Measurements from ENCODE around the gene MAGI3. TPM values are rescaled to one million over a fixed set of nuclear protein-coding genes. Genes with fewer than 3 reads are reported as not detected.

MAGI3 gene
- total RNA-seq, 1 experiment from 2014 or later: 7.2 TPM

DNA sequence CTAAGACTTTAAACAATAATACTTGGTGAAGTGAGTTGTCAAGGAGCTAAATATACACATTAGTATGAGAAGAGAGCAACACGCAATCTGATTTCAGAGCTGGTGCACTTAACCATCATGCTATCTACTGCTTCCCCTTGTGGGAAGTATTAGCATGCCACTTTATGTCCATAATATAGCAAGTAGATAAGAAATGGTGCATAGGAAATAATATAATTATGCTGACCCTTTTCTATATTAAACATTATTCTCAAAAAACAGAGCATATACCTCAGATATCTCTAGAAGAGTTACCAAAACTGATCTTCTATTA, 63.4 kb downstream of the MAGI3 start:
- ChIA-PET CTCF (interaction anchor here (0.5 to 1.8 kb wide), 4 partner anchors 57 to 381 kb away, joined by 3 to 6 read pairs (median 5); partner anchors contain the start of gene LRIG2), POLR2A (ENCODE audit: unreplicated experiment) (interaction anchor here (0.6 kb wide), 1 partner anchor 46 kb away, joined by 3 read pairs; no protein-coding TSS in a partner anchor)
- Histone ChIP-seq H3K36me3 (ENCODE audit: low read depth, low read length) (no peaks in the 10 kb centered on the region), H3K9me3 (ENCODE audit: low read length) (no peaks in the 10 kb centered on the region), H2AFZ (ENCODE audit: low read length) (no peak overlapping the region), H3K9me2 (replicated peaks; ENCODE audit: low read length) (no peaks in the 10 kb centered on the region), H3K27ac (ENCODE audit: low read length) (no peak overlapping the region), H3F3A (ENCODE audit: low read length, unreplicated experiment) (peaks cover 10% of the 10 kb centered on the region), H3K79me2 (ENCODE audit: low read length) (peaks cover 29% of the 10 kb centered on the region), H3K4me3 (ENCODE audit: low read length) (no peak overlapping the region), H3K9ac (ENCODE audit: low read length) (no peak overlapping the region), H3K27me3 (ENCODE audit: low read length) (no peaks in the 10 kb centered on the region), H3K4me1 (ENCODE audit: insufficient read depth, low read length) (peaks cover 29% of the 10 kb centered on the region), H3K4me2 (ENCODE audit: low read length) (no peak overlapping the region), H4K20me1 (ENCODE audit: low read length) (0 out of 2 replicates have a peak, but pooled peaks cover 3% of the 10 kb centered on the region)
- DNase-seq: peak; percentile 15
- intact Hi-C loops (cut with micrococcal nuclease): loop anchor here (1.0 to 2.0 kb wide), 3 partner anchors 63 to 313 kb away; partner anchors contain the start of gene MAGI3
- no TSS peak for BruUV-seq (replicated peaks)
- TF ChIP-seq, protein P1, sequence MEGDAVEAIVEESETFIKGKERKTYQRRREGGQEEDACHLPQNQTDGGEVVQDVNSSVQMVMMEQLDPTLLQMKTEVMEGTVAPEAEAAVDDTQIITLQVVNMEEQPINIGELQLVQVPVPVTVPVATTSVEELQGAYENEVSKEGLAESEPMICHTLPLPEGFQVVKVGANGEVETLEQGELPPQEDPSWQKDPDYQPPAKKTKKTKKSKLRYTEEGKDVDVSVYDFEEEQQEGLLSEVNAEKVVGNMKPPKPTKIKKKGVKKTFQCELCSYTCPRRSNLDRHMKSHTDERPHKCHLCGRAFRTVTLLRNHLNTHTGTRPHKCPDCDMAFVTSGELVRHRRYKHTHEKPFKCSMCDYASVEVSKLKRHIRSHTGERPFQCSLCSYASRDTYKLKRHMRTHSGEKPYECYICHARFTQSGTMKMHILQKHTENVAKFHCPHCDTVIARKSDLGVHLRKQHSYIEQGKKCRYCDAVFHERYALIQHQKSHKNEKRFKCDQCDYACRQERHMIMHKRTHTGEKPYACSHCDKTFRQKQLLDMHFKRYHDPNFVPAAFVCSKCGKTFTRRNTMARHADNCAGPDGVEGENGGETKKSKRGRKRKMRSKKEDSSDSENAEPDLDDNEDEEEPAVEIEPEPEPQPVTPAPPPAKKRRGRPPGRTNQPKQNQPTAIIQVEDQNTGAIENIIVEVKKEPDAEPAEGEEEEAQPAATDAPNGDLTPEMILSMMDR (conservative IDR thresholded peaks at IDR 0.05; ENCODE audit: low read depth, low read length): 0 out of 2 replicates have a peak, but pooled peaks have one; percentile 17
- TF ChIP-seq EZH2phosphoT487 (IDR thresholded peaks at IDR 0.05; ENCODE audit: borderline replicate concordance, low read length): no peak
- ATAC-seq: no peak

DNA sequence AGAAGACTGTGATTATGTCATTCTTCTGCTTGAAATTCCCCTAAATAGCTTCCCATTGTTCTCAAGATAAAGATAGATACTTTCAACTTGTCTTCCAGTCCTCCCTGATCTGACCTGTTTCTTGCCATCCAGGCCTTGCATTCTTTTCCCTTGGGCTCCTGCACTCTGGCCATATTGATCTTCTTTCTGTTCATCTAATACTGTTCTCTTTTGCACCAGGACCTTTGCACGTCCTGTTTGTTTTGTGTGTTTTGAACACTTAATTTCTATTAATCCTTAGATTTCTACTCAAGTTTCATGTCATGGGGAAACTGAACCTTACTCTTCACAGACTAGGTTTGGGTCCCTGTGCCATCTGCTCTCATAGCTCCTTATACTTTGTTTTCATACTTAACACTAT, 65.1 kb downstream of the MAGI3 start:
- ChIA-PET CTCF (no interaction called here), POLR2A (ENCODE audit: unreplicated experiment) (interaction anchor here (0.6 to 0.7 kb wide), 2 partner anchors 98 to 424 kb away, joined by 3 to 5 read pairs; no protein-coding TSS in a partner anchor)
- H3K9me2 ChIP-seq (replicated peaks; ENCODE audit: low read length): no peaks in the 10 kb centered on the region; the same call in 1 of the 2 replicates
- H4K20me1 ChIP-seq (ENCODE audit: low read length): 0 out of 2 replicates have a peak, but pooled peaks cover 3% of the 10 kb centered on the region
- H3K36me3 ChIP-seq (ENCODE audit: low read depth, low read length): no peaks in the 10 kb centered on the region
- intact Hi-C loops (cut with micrococcal nuclease): loop anchor here (5.0 kb wide), 1 partner anchor 133 kb away; no protein-coding TSS in a partner anchor
- no peak overlapping the region for H3K9ac ChIP-seq (ENCODE audit: low read length)
- no peak overlapping the region for H2AFZ ChIP-seq (ENCODE audit: low read length)
- H3K27me3 ChIP-seq (ENCODE audit: low read length): no peaks in the 10 kb centered on the region
- no peaks in the 10 kb centered on the region for H3K9me3 ChIP-seq (ENCODE audit: low read length)
- no peak overlapping the region for H3K4me2 ChIP-seq (ENCODE audit: low read length)
- H3K4me3 ChIP-seq (ENCODE audit: low read length): no peak overlapping the region
- no TSS peak for BruUV-seq (replicated peaks)
- H3K4me1 ChIP-seq (ENCODE audit: insufficient read depth, low read length): peaks cover 36% of the 10 kb centered on the region
- DNase-seq (no peak), ATAC-seq (no peak)
- peaks cover 10% of the 10 kb centered on the region for H3F3A ChIP-seq (ENCODE audit: low read length, unreplicated experiment)
- peak overlapping the region; percentile 93; the same call in 1 of the 2 replicates for H3K27ac ChIP-seq (ENCODE audit: low read length)
- H3K79me2 ChIP-seq (ENCODE audit: low read length): peaks cover 39% of the 10 kb centered on the region
- TF ChIP-seq EZH2 (IDR thresholded peaks at IDR 0.05; ENCODE audit: low read length, unreplicated experiment) (no peak), EZH2phosphoT487 (IDR thresholded peaks at IDR 0.05; ENCODE audit: borderline replicate concordance, low read length) (no peak)

DNA sequence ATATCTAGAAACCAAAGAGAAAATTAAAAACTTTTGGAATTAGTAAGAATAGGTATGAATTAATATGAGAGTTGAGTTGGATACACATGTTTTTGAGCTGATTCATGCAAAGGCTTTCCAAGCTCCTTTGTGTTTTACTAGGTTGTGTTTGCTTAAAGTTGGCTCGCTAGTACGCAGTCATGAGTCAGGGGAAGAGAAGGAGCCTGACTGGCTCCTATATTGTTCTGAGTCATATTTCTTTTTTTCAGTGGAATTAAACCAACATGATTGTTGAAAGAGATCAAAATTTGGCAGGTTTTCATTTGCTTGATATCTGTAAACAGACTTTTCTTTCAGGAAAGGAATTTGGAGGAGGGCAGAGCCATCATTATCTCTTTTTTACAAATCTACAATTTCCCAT, 66.7 kb downstream of the MAGI3 start:
- TF ChIP-seq, protein P1 (conservative IDR thresholded peaks at IDR 0.05; ENCODE audit: low read depth, low read length): no peak
- TF ChIP-seq EZH2phosphoT487 (IDR thresholded peaks at IDR 0.05; ENCODE audit: borderline replicate concordance, low read length): no peak
- TF ChIP-seq EZH2 (IDR thresholded peaks at IDR 0.05; ENCODE audit: low read length, unreplicated experiment): no peak
- H4K20me1 ChIP-seq (ENCODE audit: low read length): 0 out of 2 replicates have a peak, but pooled peaks cover 3% of the 10 kb centered on the region
- peak overlapping the region; percentile 93 for H3K27ac ChIP-seq (ENCODE audit: low read length)
- peaks cover 36% of the 10 kb centered on the region for H3K4me1 ChIP-seq (ENCODE audit: insufficient read depth, low read length)
- peaks cover 10% of the 10 kb centered on the region for H3F3A ChIP-seq (ENCODE audit: low read length, unreplicated experiment)
- H3K9me2 ChIP-seq (replicated peaks; ENCODE audit: low read length): no peaks in the 10 kb centered on the region; the same call in 1 of the 2 replicates
- intact Hi-C loops (cut with micrococcal nuclease): loop anchor here (1.0 to 5.0 kb wide), 4 partner anchors 82 to 217 kb away; no protein-coding TSS in a partner anchor
- H2AFZ ChIP-seq (ENCODE audit: low read length): no peak overlapping the region
- CTCF ChIA-PET: interaction anchor here (0.6 kb wide), 3 partner anchors 68 to 384 kb away, joined by 3 to 4 read pairs (median 3); partner anchors contain the start of gene LRIG2
- peaks cover 39% of the 10 kb centered on the region for H3K79me2 ChIP-seq (ENCODE audit: low read length)
- BruUV-seq (replicated peaks): no TSS peak
- no peaks in the 10 kb centered on the region for H3K9me3 ChIP-seq (ENCODE audit: low read length)
- POLR2A ChIA-PET (ENCODE audit: unreplicated experiment): interaction anchor here (0.5 to 0.7 kb wide), 3 partner anchors 16 to 950 kb away, joined by 3 to 10 read pairs (median 3); no protein-coding TSS in a partner anchor
- H3K36me3 ChIP-seq (ENCODE audit: low read depth, low read length): no peaks in the 10 kb centered on the region
- H3K4me3 ChIP-seq (ENCODE audit: low read length): peak overlapping the region; percentile 57
- H3K27me3 ChIP-seq (ENCODE audit: low read length): no peaks in the 10 kb centered on the region
- H3K9ac ChIP-seq (ENCODE audit: low read length): peak overlapping the region; percentile 61
- ATAC-seq: peak; percentile 98
- peak; percentile 98 for DNase-seq
- peak overlapping the region; percentile 77 for H3K4me2 ChIP-seq (ENCODE audit: low read length)

All from PC-3 (cell line).